B cell (primary cell): ENCODE results near the gene PCK2. TPM values are rescaled to one million over a fixed set of nuclear protein-coding genes. Genes with fewer than 3 reads are reported as not detected.

Experiments used
- ATAC-seq: fragments of 200-7000 bp; cut with Tn5 transposase; one replicate; pipeline ENCODE4 v1.10.0; 2021; ENCODE audit warnings: low read depth, mild to moderate bottlenecking, moderate number of reproducible peaks, moderate library complexity
- CTCF ChIA-PET: fragments of 350-600 bp; sonication (Branson Sonifier 250); formaldehyde crosslinking; loops from one replicate; lab custom pipeline; 2021; ENCODE audit warnings: antibody characterized with exemption, inconsistent platforms; lab: Charles Lee
- POLR2A ChIA-PET: fragments of 350-600 bp; sonication (Branson Sonifier 250); formaldehyde crosslinking; loops from one replicate; lab custom pipeline; 2021; ENCODE audit warnings: antibody characterized with exemption; lab: Charles Lee
- DNase-seq: peaks from one replicate; pipeline ENCODE4 v3.0.0; 2013
- H2AFZ ChIP-seq: 2 replicates; pipeline ENCODE4 v1.6.1; 2012; ENCODE audit warnings: mild to moderate bottlenecking, low read depth, low read length; ENCODE audit not compliant: insufficient read depth, poor library complexity, severe bottlenecking
- H3K27ac ChIP-seq, 2 donors: 1 replicate in 1 of 2; 2 replicates in 1 of 2; pipeline ENCODE4 v1.5.1; 2012 to 2013; ENCODE audit warnings: low read length in 2 of 2, mild to moderate bottlenecking in 2 of 2, moderate library complexity in 1 of 2
- H3K27me3 ChIP-seq, 4 experiments: fragments of 200-600 bp in 1 of 4; sonication (generic) in 1 of 4; replicated peaks in 1 of 4; 1 replicate in 2 of 4; 2 replicates in 2 of 4; pipeline versions ENCODE4 v1.6.1 to v1.7.0; 2013 to 2016; ENCODE audit warnings: low read length in 3 of 4, mild to moderate bottlenecking in 2 of 4, mixed read lengths in 1 of 4, moderate library complexity in 1 of 4; ENCODE audit not compliant: insufficient read depth in 4 of 4, control insufficient read depth in 3 of 4; ENCODE audit errors: control extremely low read depth in 1 of 4
- H3K36me3 ChIP-seq, 2 experiments: replicated peaks in 1 of 2; 1 replicate in 1 of 2; 2 replicates in 1 of 2; pipeline versions ENCODE4 v1.6.1 to v1.7.1; 2013; ENCODE audit warnings: low read length in 1 of 2; ENCODE audit not compliant: insufficient read depth in 2 of 2, control insufficient read depth in 1 of 2; ENCODE audit errors: control extremely low read depth in 1 of 2, extremely low read depth in 1 of 2
- H3K4me1 ChIP-seq, 2 donors: fragments of 200-600 bp in 1 of 2; sonication (generic) in 1 of 2; 1 replicate in 1 of 2; 2 replicates in 1 of 2; pipeline versions ENCODE4 v1.5.1 to v1.6.1; 2013 to 2017; ENCODE audit warnings: low read length in 2 of 2; ENCODE audit not compliant: control insufficient read depth in 2 of 2, insufficient read depth in 2 of 2
- H3K4me2 ChIP-seq: replicated peaks from 2 replicates; pipeline ENCODE3; 2012; ENCODE audit warnings: mild to moderate bottlenecking, low read depth, low read length; ENCODE audit not compliant: poor library complexity, severe bottlenecking
- H3K4me3 ChIP-seq, 5 experiments: fragments of 200-600 bp in 1 of 5; sonication (generic) in 1 of 5; 1 replicate in 3 of 5; 2 replicates in 2 of 5; pipeline versions ENCODE4 v1.5.1 to v1.7.0; 2011 to 2016; ENCODE audit warnings: low read length in 4 of 5, mild to moderate bottlenecking in 4 of 5, low read depth in 2 of 5, control low read depth in 1 of 5, moderate library complexity in 1 of 5; ENCODE audit not compliant: insufficient read depth in 1 of 5; ENCODE audit errors: control extremely low read depth in 1 of 5, extremely low read depth in 1 of 5
- H3K79me2 ChIP-seq: fragments of 200-600 bp; sonication (generic); one replicate; pipeline ENCODE4 v1.6.0; 2016; ENCODE audit warnings: low read length; ENCODE audit not compliant: control insufficient read depth, insufficient read depth
- H3K9ac ChIP-seq: fragments of 200-600 bp; sonication (generic); 2 replicates; pipeline ENCODE4 v1.6.1; 2017; ENCODE audit warnings: mild to moderate bottlenecking, low read length, moderate library complexity
- H3K9me3 ChIP-seq, 3 donors: one replicate each; pipeline versions ENCODE4 v1.6.1 to v1.7.1; 2013; ENCODE audit warnings: low read length in 2 of 3; ENCODE audit not compliant: control insufficient read depth in 2 of 3, insufficient read depth in 1 of 3; ENCODE audit errors: control extremely low read depth in 1 of 3
- H4K20me1 ChIP-seq: 2 replicates; pipeline ENCODE4 v1.6.0; 2012; ENCODE audit warnings: mild to moderate bottlenecking, low read length; ENCODE audit not compliant: insufficient read depth, control insufficient read depth, poor library complexity, severe bottlenecking
- H3K27ac Mint-ChIP-seq: one replicate; pipeline ENCODE4 v1.8.0; 2021; ENCODE audit warnings: mixed read lengths
- H3K27me3 Mint-ChIP-seq: one replicate; pipeline ENCODE4 v1.8.0; 2021; ENCODE audit warnings: mixed read lengths
- H3K4me1 Mint-ChIP-seq: one replicate; pipeline ENCODE4 v1.8.0; 2021; ENCODE audit warnings: mixed read lengths
- H3K4me3 Mint-ChIP-seq: one replicate; pipeline ENCODE4 v1.8.0; 2021; ENCODE audit warnings: mixed read lengths
- H3K9me3 Mint-ChIP-seq: one replicate; pipeline ENCODE4 v1.8.0; 2022; ENCODE audit warnings: mixed read lengths; ENCODE audit not compliant: insufficient read depth
- CTCF ChIP-seq: fragments of 200-600 bp; IDR thresholded peaks from one replicate; pipeline ENCODE4 v1.8.0; 2022; ENCODE audit warnings: antibody characterized with exemption, mild to moderate bottlenecking
- EZH2 ChIP-seq: IDR thresholded peaks from 2 replicates; pipeline ENCODE4 v1.6.1; 2012; ENCODE audit warnings: borderline replicate concordance, low read depth, mild to moderate bottlenecking, moderate library complexity, low read length; ENCODE audit not compliant: insufficient read depth, poor library complexity, severe bottlenecking
- WGBS: methylation state at CpG from one replicate; pipeline ENCODE4 v1.1.5; 2013; ENCODE audit warnings: missing lambda C conversion rate; ENCODE audit not compliant: insufficient coverage; 5-methylcytosine and 5-hydroxymethylcytosine counted together
- intact Hi-C: fragments of 100-400 bp; cut with micrococcal nuclease; formaldehyde crosslinking; loops from one replicate; pipeline ENCODE4 v1.10.0; 2022
- polyA plus RNA-seq: library from polyadenylated mRNA; depleted of rRNA; stranded (reverse); fragments of >200 nt; gene quantifications from 2 replicates; pipeline ENCODE4 v1.2.3, GENCODE V29; 2012
- total RNA-seq, 2 donors: library from RNA; stranded (reverse); fragments of 120-200 nt in 1 of 2; gene quantifications; 1 replicate in 1 of 2; 2 replicates in 1 of 2; pipeline versions ENCODE4 v1.2.3 to v1.2.4, GENCODE V29; 2013 to 2022

PCK2 gene
- total and polyA plus RNA-seq, 2 donors (not counting 1 experiment from before 2014, with no cell fraction given), result 40.4 to 58.4 TPM

GRCh38 chr14:24075485-24076301 lies 18.4 kb upstream of the PCK2 start:
- Histone ChIP-seq H3K79me2 (peaks cover 9% of the 10 kb centered on the region), H3K4me1 (peaks cover 24 to 29% of the 10 kb centered on the region in 2 donors), H3K9ac (no peak overlapping the region), H3K27me3 (peaks cover 0 to 4% (median 0%) of the 10 kb centered on the region in 4 experiments), H3K4me3 (peak overlapping the region in 1 of 5 experiments; percentile 22), H2AFZ (peak overlapping the region; percentile 51), H4K20me1 (no peaks in the 10 kb centered on the region), H3K36me3 (no peaks in the 10 kb centered on the region), H3K4me2 (peak overlapping the region; percentile 56), H3K9me3 (no peaks in the 10 kb centered on the region), H3K27ac (peak overlapping the region in 1 of 2 donors; percentile 25)
- TF ChIP-seq EZH2, result no peak
- no peak for TF ChIP-seq CTCF
- DNase-seq (peak; percentile 51), ATAC-seq (peak; percentile 68)
- CTCF ChIA-PET, result interaction anchor here (1.6 to 3.8 kb wide), 5 partner anchors 15 to 34 kb away, joined by 4 to 16 read pairs (median 12); partner anchors contain the start of gene PCK2
- Mint-ChIP-seq H3K9me3 (no peaks in the 10 kb centered on the region), H3K4me3 (peak overlapping the region; percentile 38), H3K4me1 (peaks cover 33% of the 10 kb centered on the region), H3K27me3 (peaks cover 4% of the 10 kb centered on the region), H3K27ac (peak overlapping the region; percentile 81)
- 48% methylated on average over 8 of the region's 11 CpGs for WGBS
- intact Hi-C loops, result no loop called here
- POLR2A ChIA-PET, result interaction anchor here (1.3 kb wide), 1 partner anchor 15 kb away, joined by 3 read pairs; no protein-coding TSS in a partner anchor

GRCh38 chr14:24076302-24076601 lies 17.9 kb upstream of the PCK2 start:
- H3K36me3 ChIP-seq, result no peaks in the 10 kb centered on the region
- no peak overlapping the region for H2AFZ ChIP-seq
- DNase-seq (no peak), ATAC-seq (no peak)
- no peaks in the 10 kb centered on the region for H3K27me3 Mint-ChIP-seq
- peak overlapping the region; percentile 46 for H3K27ac Mint-ChIP-seq
- H3K9ac ChIP-seq, result no peak overlapping the region
- H3K27ac ChIP-seq, result no peak overlapping the region
- peaks cover 0 to 4% (median 0%) of the 10 kb centered on the region in 4 experiments for H3K27me3 ChIP-seq
- no peaks in the 10 kb centered on the region for H4K20me1 ChIP-seq
- no peaks in the 10 kb centered on the region for H3K9me3 Mint-ChIP-seq
- H3K4me2 ChIP-seq, result no peak overlapping the region
- no peaks in the 10 kb centered on the region for H3K9me3 ChIP-seq
- ChIA-PET CTCF (interaction anchor here (1.2 to 3.8 kb wide), 2 partner anchors 15 to 18 kb away, joined by 5 to 13 read pairs; no protein-coding TSS in a partner anchor), POLR2A (no interaction called here)
- peaks cover 9% of the 10 kb centered on the region for H3K79me2 ChIP-seq
- no peak overlapping the region for H3K4me3 ChIP-seq
- no peak overlapping the region for H3K4me3 Mint-ChIP-seq
- TF ChIP-seq EZH2 (no peak), CTCF (no peak)
- H3K4me1 ChIP-seq, result peaks cover 26 to 31% of the 10 kb centered on the region in 2 donors
- 100% methylated on average over 2 of the region's 10 CpGs for WGBS
- intact Hi-C loops, result no loop called here
- H3K4me1 Mint-ChIP-seq, result peaks cover 37% of the 10 kb centered on the region
